ENCODE data around the gene TP53BP1. TPM values are rescaled to one million over a fixed set of nuclear protein-coding genes. Genes with fewer than 3 reads are reported as not detected.
"Not testable (repeated sequence)": the region's sequence is repeated elsewhere in the genome, so short reads cannot be mapped to it uniquely, and the experiment has no call there.

TP53BP1 gene, protein sequence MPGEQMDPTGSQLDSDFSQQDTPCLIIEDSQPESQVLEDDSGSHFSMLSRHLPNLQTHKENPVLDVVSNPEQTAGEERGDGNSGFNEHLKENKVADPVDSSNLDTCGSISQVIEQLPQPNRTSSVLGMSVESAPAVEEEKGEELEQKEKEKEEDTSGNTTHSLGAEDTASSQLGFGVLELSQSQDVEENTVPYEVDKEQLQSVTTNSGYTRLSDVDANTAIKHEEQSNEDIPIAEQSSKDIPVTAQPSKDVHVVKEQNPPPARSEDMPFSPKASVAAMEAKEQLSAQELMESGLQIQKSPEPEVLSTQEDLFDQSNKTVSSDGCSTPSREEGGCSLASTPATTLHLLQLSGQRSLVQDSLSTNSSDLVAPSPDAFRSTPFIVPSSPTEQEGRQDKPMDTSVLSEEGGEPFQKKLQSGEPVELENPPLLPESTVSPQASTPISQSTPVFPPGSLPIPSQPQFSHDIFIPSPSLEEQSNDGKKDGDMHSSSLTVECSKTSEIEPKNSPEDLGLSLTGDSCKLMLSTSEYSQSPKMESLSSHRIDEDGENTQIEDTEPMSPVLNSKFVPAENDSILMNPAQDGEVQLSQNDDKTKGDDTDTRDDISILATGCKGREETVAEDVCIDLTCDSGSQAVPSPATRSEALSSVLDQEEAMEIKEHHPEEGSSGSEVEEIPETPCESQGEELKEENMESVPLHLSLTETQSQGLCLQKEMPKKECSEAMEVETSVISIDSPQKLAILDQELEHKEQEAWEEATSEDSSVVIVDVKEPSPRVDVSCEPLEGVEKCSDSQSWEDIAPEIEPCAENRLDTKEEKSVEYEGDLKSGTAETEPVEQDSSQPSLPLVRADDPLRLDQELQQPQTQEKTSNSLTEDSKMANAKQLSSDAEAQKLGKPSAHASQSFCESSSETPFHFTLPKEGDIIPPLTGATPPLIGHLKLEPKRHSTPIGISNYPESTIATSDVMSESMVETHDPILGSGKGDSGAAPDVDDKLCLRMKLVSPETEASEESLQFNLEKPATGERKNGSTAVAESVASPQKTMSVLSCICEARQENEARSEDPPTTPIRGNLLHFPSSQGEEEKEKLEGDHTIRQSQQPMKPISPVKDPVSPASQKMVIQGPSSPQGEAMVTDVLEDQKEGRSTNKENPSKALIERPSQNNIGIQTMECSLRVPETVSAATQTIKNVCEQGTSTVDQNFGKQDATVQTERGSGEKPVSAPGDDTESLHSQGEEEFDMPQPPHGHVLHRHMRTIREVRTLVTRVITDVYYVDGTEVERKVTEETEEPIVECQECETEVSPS (N-terminal part only)
- 31.0 and 40.6 TPM in 2 replicates for total RNA-seq (2014; rRNA removed; shearing (Covaris generic))

DNA sequence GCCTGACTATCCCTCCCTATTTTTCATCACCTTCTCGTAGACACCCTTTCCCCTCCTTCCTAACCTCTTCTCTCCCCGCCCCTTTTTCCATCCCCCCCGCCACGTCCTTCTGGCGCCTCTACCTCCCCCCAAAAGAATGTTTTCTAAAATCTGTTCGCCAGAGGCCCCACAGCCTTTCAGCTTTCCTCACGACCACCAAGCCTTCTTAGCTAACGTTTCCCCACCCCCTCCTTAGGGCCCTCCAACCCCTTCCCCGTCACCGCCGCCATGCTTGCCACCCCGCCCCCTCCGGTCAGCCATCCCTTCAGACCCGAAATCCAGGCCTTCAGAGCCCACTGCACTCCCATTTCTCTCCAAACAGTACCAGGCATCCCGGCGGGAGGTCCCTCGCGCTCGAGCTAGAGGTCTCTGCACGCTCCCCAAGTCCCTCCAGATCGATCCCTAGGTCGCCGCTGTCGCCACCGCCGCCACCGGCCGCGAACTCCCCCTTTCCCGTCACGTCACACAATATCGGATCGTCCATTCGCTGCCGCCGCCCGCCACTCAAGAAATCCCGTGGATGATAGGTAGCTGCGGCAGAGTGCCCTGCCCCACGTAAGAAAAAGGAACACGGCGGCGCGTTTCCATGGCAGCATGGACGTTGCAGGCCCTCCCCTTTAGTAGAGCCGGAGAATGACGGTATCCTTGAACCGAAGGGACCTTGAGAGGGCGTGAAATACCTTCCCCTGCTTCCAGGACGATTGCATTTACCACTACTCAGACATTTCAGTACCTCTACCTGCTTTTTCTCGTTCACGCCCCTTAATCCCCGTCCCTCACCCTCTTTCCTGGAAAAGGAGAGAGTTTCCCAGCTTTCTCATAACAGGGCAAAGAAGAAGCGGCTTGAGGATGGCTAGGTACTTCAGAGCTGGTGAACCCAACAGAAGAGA lies at the start of gene TP53BP1:
Gene TP53BP1 (minus strand): TSS at position 484 of the 929 bp plus-strand sequence. CDS start 113 bp downstream, at position 371.
- peak; percentile 95 for DNase-seq (ENCODE audit: low read depth)

DNA sequence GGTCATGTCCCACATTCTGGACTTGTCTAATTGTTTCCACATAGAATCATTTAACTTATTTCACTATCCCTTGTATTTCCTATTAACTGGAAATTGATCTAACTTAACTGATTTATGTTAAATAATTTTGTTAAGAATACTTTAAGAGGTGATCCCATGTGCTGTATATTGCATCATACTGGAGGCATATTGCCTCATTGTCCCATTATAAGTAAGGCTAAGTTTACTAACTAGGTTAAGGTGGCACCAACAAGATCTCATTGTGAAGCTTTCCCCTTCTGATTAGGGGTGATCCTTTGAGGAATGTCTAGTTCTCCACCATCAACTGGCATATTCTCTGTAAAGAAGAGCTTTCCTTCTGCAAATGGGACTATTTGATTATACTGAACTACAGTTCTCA lies 48.8 kb upstream of the TP53BP1 start:
- no peak for DNase-seq (ENCODE audit: low read depth)

DNA sequence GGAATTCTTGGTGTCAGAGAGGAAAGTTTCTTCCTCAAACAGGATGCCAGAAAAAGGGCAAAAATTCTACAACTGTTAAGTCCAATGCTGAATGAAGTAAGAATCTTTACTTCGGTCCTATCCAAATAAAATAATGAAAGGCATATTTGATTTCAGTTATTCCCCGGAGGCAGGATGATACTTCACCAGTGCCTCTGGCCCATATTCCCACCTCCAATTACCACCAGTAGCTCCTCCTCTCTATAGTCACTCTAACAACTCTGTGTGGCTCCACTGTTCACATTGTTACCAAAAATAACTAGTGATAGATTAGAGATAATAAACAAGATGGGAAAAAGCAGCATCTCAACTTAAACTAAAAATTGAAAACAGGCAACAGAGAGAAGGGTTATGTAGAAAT lies 45.1 kb upstream of the TP53BP1 start:
- no peak for DNase-seq (ENCODE audit: low read depth)

DNA sequence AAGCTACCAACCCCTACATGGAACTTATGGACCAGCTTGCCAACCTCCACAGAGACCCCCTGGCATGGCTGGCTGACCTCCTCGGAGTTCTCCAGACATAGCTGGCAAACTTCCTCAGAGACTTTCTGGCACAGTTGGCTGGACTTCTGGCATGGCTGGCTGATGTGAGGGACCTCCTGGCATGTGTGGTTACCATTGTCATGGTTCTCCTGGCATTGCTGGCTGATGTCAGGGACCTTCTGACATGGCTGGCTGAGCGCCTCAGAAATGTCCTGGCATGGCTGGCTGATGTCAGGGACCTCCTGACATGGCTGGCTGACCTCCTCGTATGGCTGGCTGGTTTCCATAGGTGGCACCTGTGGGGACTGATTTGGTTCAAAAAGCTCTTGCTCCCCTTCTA lies 41.9 kb upstream of the TP53BP1 start:
- DNase-seq (ENCODE audit: low read depth): no peak

DNA sequence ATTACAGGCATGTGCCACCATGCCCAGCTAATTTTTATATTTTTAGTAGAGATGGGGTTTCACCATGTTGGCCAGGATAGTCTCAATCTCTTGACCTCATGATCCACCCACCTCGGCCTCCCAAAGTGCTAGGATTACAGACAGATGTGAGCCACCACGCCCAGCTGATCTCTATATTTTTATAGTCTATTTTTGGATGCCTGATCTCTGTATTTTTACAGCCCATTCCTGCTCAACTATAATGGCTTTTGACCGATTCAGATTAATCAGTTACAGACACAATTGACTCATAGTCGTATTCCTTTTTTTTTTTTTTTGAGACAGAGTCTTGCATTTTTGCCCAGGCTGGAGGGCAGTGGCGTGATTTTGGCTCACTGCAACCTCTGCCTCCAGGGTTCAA lies 39.9 kb upstream of the TP53BP1 start:
- not testable (repeated sequence) for DNase-seq (ENCODE audit: low read depth)

DNA sequence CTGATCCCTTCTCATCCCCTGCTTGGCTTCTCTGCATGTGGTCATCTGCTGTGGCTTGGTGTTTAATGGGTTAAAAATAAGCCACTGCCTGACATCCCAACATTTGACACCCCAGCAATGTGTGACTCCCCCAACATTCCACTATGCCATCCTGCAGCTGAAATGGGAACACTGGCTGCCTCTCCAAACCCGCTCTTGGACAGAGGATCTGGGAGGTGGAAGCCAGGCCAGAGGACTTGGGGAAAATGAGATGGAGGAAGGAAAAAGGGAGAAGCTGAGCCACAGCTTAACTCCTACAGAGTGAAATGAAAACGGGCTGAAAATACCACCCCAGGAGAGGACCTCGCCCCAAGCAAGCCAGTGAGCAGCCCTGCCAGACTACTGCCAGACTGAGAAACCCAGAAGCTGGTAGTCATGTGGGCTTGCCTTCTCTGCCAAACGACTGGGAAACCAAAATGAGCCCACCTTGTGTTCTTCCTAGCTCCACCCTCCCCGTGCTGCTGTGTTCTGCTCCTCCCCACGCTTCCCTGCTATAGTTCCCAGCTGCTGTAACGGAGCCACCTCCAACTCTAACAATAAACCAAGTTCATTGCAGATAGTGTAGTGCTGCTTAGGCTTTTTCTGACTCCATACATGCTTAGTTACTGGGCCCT lies 38.2 kb upstream of the TP53BP1 start:
- no peak for DNase-seq (ENCODE audit: low read depth)

DNA sequence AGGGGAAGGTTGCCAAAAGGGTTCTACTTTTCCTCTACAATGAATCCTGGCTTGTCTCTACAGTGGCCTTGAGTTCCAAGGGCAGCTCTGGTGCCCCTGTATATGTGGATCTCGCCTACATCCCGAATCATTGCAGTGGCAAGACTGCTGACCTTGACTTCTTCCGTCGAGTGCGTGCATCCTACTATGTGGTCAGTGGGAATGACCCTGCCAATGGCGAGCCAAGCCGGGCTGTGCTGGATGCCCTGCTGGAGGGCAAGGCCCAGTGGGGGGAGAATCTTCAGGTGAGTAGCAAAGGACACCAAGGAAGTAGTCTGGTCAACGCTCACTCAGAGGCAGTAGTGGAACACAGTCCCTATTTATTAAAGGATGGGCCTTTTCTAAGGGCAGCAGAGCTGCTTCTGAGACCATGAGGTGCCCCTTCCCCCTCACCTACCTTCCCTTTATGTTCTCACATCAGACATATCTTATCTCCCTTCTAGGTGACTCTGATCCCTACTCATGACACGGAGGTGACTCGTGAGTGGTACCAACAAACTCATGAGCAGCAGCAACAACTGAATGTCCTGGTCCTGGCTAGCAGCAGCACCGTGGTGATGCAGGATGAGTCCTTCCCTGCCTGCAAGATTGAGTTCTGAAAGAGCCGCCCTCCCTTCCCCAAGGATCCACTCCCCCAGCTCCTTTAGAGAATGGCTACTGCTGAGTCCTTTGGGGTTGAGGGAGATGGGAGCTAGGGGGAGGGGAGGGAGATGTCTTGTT lies 36.8 kb upstream of the TP53BP1 start:
- DNase-seq (ENCODE audit: low read depth): peak; percentile 18

DNA sequence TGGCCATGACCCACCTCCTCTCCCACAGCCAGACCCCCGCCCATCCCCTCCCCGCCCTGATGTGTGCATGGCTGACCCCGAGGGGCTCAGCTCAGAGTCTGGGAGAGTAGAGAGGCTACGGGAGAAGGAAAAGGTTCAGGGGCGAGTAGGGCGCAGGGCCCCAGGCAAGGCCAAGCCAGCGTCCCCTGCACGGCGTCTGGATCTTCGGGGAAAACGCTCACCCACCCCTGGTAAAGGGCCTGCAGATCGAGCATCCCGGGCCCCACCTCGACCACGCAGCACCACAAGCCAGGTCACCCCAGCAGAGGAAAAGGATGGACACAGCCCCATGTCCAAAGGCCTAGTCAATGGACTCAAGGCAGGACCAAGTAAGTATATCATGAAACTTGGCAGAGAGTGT lies 36.2 kb upstream of the TP53BP1 start:
- no peak for DNase-seq (ENCODE audit: low read depth)

DNA sequence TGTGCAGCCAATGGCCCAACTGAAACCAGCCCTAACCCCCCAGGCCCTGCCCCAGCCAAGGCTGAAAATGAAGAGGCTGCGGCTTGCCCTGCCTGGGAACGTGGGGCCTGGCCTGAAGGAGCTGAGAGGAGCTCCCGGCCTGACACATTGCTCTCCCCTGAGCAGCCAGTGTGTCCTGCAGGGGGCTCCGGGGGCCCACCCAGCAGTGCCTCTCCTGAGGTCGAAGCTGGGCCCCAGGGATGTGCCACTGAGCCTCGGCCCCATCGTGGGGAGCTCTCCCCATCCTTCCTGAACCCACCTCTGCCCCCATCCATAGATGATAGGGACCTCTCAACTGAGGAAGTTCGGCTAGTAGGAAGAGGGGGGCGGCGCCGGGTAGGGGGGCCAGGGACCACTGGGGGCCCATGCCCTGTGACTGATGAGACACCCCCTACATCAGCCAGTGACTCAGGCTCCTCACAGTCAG lies 35.6 kb upstream of the TP53BP1 start:
- no peak for DNase-seq (ENCODE audit: low read depth)

DNA sequence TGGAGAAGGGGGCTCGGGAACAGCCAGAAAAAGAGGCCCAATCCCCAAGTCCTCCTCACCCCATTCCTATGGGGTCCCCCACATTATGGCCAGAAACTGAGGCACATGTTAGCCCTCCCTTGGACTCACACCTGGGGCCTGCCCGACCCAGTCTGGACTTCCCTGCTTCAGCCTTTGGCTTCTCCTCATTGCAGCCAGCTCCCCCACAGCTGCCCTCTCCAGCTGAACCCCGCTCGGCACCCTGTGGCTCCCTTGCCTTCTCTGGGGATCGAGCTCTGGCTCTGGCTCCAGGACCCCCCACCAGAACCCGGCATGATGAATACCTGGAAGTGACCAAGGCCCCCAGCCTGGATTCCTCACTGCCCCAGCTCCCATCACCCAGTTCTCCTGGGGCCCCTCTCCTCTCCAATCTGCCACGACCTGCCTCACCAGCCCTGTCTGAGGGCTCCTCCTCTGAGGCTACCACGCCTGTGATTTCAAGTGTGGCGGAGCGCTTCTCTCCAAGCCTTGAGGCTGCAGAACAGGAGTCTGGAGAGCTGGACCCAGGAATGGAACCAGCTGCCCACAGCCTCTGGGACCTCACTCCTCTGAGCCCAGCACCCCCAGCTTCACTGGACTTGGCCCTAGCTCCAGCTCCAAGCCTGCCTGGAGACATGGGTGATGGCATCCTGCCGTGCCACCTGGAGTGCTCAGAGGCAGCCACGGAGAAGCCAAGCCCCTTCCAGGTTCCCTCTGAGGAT lies 35.0 kb upstream of the TP53BP1 start:
- no peak for DNase-seq (ENCODE audit: low read depth)

DNA sequence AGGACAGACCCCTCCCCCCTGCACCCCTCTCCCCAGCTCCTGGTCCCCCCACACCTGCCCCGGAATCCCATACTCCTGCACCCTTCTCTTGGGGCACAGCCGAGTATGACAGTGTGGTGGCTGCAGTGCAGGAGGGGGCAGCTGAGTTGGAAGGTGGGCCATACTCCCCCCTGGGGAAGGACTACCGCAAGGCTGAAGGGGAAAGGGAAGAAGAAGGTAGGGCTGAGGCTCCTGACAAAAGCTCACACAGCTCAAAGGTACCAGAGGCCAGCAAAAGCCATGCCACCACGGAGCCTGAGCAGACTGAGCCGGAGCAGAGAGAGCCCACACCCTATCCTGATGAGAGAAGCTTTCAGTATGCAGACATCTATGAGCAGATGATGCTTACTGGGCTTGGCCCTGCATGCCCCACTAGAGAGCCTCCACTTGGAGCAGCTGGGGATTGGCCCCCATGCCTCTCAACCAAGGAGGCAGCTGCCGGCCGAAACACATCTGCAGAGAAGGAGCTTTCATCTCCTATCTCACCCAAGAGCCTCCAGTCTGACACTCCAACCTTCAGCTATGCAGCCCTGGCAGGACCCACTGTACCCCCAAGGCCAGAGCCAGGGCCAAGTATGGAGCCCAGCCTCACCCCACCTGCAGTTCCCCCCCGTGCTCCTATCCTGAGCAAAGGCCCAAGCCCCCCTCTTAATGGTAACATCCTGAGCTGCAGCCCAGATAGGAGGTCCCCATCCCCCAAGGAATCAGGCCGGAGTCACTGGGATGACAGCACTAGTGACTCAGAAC lies 34.3 kb upstream of the TP53BP1 start:
- DNase-seq (ENCODE audit: low read depth): no peak

DNA sequence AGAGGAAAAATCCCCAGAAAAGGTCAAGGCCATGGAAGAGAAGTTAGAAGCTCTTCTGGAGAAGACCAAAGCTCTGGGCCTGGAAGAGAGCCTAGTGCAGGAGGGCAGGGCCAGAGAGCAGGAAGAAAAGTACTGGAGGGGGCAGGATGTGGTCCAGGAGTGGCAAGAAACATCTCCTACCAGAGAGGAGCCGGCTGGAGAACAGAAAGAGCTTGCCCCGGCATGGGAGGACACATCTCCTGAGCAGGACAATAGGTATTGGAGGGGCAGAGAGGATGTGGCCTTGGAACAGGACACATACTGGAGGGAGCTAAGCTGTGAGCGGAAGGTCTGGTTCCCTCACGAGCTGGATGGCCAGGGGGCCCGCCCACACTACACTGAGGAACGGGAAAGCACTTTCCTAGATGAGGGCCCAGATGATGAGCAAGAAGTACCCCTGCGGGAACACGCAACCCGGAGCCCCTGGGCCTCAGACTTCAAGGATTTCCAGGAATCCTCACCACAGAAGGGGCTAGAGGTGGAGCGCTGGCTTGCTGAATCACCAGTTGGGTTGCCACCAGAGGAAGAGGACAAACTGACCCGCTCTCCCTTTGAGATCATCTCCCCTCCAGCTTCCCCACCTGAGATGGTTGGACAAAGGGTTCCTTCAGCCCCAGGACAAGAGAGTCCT lies 33.4 kb upstream of the TP53BP1 start:
- DNase-seq (ENCODE audit: low read depth): no peak

DNA sequence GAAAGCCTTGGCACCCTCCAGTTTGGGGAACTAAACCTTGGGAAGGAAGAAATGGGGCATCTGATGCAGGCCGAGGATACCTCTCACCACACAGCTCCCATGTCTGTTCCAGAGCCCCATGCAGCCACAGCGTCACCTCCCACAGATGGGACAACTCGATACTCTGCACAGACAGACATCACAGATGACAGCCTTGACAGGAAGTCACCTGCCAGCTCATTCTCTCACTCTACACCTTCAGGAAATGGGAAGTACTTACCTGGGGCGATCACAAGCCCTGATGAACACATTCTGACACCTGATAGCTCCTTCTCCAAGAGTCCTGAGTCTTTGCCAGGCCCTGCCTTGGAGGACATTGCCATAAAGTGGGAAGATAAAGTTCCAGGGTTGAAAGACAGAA lies 32.2 kb upstream of the TP53BP1 start:
- DNase-seq (ENCODE audit: low read depth): no peak

DNA sequence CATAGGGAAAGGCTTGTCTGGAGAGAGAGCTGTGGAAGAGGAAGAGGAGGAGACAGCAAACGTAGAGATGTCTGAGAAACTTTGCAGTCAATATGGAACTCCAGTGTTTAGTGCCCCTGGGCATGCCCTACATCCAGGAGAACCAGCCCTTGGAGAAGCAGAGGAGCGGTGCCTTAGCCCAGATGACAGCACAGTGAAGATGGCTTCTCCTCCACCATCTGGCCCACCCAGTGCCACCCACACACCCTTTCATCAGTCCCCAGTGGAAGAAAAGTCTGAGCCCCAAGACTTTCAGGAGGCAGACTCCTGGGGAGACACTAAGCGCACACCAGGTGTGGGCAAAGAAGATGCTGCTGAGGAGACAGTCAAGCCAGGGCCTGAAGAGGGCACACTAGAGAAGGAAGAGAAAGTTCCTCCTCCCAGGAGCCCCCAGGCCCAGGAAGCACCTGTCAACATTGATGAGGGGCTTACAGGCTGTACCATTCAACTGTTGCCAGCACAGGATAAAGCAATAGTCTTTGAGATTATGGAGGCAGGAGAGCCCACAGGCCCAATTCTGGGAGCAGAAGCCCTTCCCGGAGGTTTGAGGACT lies 31.4 kb upstream of the TP53BP1 start:
- DNase-seq (ENCODE audit: low read depth): no peak

DNA sequence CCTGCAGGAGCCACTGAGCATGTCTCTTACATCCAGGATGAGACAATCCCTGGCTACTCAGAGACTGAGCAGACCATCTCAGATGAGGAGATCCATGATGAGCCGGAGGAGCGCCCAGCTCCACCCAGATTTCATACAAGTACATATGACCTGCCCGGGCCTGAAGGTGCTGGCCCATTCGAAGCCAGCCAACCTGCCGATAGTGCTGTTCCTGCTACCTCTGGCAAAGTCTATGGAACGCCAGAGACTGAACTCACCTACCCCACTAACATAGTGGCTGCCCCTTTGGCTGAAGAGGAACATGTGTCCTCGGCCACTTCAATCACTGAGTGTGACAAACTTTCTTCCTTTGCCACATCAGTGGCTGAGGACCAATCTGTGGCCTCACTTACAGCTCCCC lies 30.7 kb upstream of the TP53BP1 start:
- no peak for DNase-seq (ENCODE audit: low read depth)

DNA sequence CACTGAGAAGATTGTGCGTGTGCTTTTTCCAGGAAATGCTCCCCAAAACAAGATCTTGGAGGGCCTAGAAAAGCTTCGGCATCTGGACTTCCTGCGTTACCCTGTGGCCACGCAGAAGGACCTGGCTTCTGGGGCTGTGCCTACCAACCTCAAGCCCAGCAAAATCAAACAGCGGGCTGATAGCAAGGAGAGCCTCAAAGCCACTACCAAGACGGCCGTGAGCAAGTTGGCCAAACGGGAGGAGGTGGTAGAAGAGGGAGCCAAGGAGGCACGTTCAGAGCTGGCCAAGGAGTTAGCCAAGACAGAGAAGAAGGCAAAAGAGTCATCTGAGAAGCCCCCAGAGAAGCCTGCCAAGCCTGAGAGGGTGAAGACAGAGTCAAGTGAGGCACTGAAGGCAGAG lies 29.3 kb upstream of the TP53BP1 start:
- no peak for DNase-seq (ENCODE audit: low read depth)

DNA sequence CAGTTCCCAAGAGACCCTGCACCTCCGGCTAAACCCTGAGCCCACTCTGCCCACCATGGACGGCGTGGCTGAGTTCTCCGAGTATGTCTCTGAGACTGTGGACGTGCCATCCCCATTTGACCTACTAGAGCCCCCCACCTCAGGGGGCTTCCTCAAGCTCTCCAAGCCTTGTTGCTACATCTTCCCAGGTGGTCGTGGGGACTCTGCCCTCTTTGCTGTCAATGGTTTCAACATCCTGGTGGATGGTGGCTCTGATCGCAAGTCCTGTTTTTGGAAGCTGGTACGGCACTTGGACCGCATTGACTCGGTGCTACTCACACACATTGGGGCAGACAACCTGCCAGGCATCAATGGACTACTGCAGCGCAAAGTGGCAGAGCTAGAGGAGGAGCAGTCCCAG lies 28.5 kb upstream of the TP53BP1 start:
- no peak for DNase-seq (ENCODE audit: low read depth)

Measured in M059J (cell line).